ENCODE measurements around the gene LRP8. TPM values are rescaled to one million over a fixed set of nuclear protein-coding genes. Genes with fewer than 3 reads are reported as not detected.

The LRP8 gene
- total and polyA plus RNA-seq, 2 of the 13 experiments (the other 11 are each of a cell fraction or from before 2014, with no cell fraction given) = 17.3 to 17.4 TPM

DNA sequence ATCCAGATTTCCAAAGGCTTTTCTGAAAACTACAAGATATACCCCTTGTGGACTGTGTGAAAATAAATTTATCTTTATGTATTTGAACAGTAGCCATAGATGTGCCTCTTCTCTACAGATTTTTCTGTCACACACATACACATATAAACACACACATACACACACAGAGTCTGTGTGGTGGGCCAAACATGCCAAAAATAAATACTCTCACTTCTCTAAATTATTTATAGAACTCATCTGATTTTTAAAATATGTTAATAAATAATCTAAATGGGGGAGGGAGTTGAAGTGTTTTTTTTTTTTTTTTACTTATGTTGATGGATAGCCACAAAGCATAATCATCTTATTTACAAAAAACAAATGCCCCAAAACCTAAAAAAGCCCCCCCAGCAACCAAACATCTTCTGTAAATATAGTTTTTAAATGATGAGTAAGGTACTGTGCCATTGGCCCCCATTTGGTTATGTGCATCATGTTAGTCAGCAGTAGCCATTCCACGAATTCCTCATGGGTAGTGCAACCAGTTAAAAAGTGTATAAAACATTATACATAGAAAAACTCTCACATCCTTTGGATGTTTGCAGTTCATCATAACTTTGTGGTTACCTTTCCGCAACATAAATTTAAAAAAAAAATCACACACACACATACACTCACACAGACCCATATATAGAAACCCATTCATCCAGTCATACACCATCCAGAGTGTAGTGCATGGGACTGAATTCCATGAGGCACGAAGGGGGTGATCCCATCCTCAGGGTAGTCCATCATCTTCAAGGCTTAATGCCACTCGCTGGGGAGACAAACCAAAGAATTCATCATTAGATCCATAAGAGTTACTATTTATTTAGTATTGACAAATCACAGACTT lies 81.4 kb downstream of the LRP8 start:
- Histone ChIP-seq H3K4me1 (ENCODE audit: insufficient read depth, low read length) (no peaks in the 10 kb centered on the region), H3K36me3 (replicated peaks in 1 of 2; ENCODE audit: control insufficient read depth in 1 of 2, insufficient read depth in 2 of 2, low read length in 2 of 2) (peaks cover 8 to 34% of the 10 kb centered on the region in 2 experiments; a peak in 4 of 5 replicates), H3K4me3 (replicated peaks in 1 of 3; ENCODE audit: insufficient read depth in 1 of 3, low read depth in 2 of 3, low read length in 3 of 3) (no peak overlapping the region), H3K27ac (ENCODE audit: extremely low read length, insufficient read depth, low read length) (no peak overlapping the region), H3K4me2 (ENCODE audit: low read depth, low read length) (no peak overlapping the region), H3K9me3 (ENCODE audit: low read length) (no peaks in the 10 kb centered on the region), H2AFZ (ENCODE audit: low read length) (no peak overlapping the region), H3K27me3 (ENCODE audit: control insufficient read depth in 1 of 2, insufficient read depth in 2 of 2, low read length in 2 of 2) (no peaks in the 10 kb centered on the region), H3K9ac (ENCODE audit: insufficient read depth, low read depth, low read length) (no peak overlapping the region), H3K79me2 (ENCODE audit: insufficient read depth, low read length) (no peaks in the 10 kb centered on the region), H4K20me1 (ENCODE audit: insufficient read depth, low read length) (no peaks in the 10 kb centered on the region)
- intact Hi-C loops (cut with micrococcal nuclease; ENCODE audit: unreplicated experiment) = no loop called here
- TF ChIP-seq SNAPC2 (CRISPR knock-in tag; IDR thresholded peaks at IDR 0.05) (no peak), ZNF501 (CRISPR knock-in tag; IDR thresholded peaks at IDR 0.05) (no peak), ZFP1 (CRISPR knock-in tag; IDR thresholded peaks at IDR 0.05) (no peak), POLR2AphosphoS5 (IDR thresholded peaks at IDR 0.05; ENCODE audit: low read depth, low read length) (no peak), NONO (IDR thresholded peaks at IDR 0.05) (no peak), NONO (CRISPR knock-in tag; conservative IDR thresholded peaks at IDR 0.05) (no peak), YY1 (IDR thresholded peaks at IDR 0.05; ENCODE audit: insufficient read depth, insufficient replicate concordance, low read depth, low read length) (no peak), ZBTB38 (CRISPR knock-in tag; IDR thresholded peaks at IDR 0.05) (no peak), KMT2B (CRISPR knock-in tag; IDR thresholded peaks at IDR 0.05) (no peak), FOXO1 (CRISPR knock-in tag; IDR thresholded peaks at IDR 0.05) (no peak), NCOA1 (CRISPR knock-in tag; IDR thresholded peaks at IDR 0.05) (no peak), RARG (CRISPR knock-in tag; IDR thresholded peaks at IDR 0.05; ENCODE audit: low read depth) (no peak), SALL2 (CRISPR knock-in tag; IDR thresholded peaks at IDR 0.05) (no peak), PAF1 (CRISPR knock-in tag; IDR thresholded peaks at IDR 0.05) (no peak), ZNF329 (CRISPR knock-in tag; IDR thresholded peaks at IDR 0.05; ENCODE audit: low read depth) (no peak), ZNF136 (CRISPR knock-in tag; IDR thresholded peaks at IDR 0.05; ENCODE audit: low read depth) (no peak), TBP (CRISPR knock-in tag; IDR thresholded peaks at IDR 0.05) (no peak), PHF21A (CRISPR knock-in tag; IDR thresholded peaks at IDR 0.05) (no peak)
- TF ChIP-seq, protein P1, sequence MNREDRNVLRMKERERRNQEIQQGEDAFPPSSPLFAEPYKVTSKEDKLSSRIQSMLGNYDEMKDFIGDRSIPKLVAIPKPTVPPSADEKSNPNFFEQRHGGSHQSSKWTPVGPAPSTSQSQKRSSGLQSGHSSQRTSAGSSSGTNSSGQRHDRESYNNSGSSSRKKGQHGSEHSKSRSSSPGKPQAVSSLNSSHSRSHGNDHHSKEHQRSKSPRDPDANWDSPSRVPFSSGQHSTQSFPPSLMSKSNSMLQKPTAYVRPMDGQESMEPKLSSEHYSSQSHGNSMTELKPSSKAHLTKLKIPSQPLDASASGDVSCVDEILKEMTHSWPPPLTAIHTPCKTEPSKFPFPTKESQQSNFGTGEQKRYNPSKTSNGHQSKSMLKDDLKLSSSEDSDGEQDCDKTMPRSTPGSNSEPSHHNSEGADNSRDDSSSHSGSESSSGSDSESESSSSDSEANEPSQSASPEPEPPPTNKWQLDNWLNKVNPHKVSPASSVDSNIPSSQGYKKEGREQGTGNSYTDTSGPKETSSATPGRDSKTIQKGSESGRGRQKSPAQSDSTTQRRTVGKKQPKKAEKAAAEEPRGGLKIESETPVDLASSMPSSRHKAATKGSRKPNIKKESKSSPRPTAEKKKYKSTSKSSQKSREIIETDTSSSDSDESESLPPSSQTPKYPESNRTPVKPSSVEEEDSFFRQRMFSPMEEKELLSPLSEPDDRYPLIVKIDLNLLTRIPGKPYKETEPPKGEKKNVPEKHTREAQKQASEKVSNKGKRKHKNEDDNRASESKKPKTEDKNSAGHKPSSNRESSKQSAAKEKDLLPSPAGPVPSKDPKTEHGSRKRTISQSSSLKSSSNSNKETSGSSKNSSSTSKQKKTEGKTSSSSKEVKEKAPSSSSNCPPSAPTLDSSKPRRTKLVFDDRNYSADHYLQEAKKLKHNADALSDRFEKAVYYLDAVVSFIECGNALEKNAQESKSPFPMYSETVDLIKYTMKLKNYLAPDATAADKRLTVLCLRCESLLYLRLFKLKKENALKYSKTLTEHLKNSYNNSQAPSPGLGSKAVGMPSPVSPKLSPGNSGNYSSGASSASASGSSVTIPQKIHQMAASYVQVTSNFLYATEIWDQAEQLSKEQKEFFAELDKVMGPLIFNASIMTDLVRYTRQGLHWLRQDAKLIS (CRISPR knock-in tag; IDR thresholded peaks at IDR 0.05) = no peak
- TF ChIP-seq, protein P2, sequence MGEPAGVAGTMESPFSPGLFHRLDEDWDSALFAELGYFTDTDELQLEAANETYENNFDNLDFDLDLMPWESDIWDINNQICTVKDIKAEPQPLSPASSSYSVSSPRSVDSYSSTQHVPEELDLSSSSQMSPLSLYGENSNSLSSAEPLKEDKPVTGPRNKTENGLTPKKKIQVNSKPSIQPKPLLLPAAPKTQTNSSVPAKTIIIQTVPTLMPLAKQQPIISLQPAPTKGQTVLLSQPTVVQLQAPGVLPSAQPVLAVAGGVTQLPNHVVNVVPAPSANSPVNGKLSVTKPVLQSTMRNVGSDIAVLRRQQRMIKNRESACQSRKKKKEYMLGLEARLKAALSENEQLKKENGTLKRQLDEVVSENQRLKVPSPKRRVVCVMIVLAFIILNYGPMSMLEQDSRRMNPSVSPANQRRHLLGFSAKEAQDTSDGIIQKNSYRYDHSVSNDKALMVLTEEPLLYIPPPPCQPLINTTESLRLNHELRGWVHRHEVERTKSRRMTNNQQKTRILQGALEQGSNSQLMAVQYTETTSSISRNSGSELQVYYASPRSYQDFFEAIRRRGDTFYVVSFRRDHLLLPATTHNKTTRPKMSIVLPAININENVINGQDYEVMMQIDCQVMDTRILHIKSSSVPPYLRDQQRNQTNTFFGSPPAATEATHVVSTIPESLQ (CRISPR knock-in tag; conservative IDR thresholded peaks at IDR 0.05) = no peak
- ChIA-PET CTCF (ENCODE audit: low intra/inter-chr PET ratio, low total read pairs) (no interaction called here), POLR2A (no interaction called here)
- WGBS (ENCODE audit: low lambda C conversion rate) = 71% methylated on average over 4 of the region's 4 CpGs
- DNase-seq (ENCODE audit: low spot score) = no peak
- BruUV-seq (replicated peaks) = no TSS peak
- peak; percentile 32 for FAIRE-seq
- in situ Hi-C loops (cut with HindIII; ENCODE audit: extremely low pct_ligation_motif_present, low pct_unique_long_range_greater_than_20kb) = no loop called here
- no peak for ATAC-seq
